ENCODE data around the gene UBE4B.
"Not testable (repeated sequence)": the region's sequence is repeated elsewhere in the genome, so short reads cannot be mapped to it uniquely, and the experiment has no call there.

The UBE4B gene

GRCh38 chr1:10070206-10070605, 37.4 kb downstream of the UBE4B start:
- DNase-seq (ENCODE audit: low read depth, low spot score), result no peak

- DNase-seq (ENCODE audit: low read depth, low spot score), result no peak
These were observed 38.9 kb downstream of the UBE4B start for GRCh38 chr1:10071640-10072039.

- DNase-seq (ENCODE audit: low read depth, low spot score), result not testable (repeated sequence)
These were observed 40.6 kb downstream of the UBE4B start for GRCh38 chr1:10073371-10073770.

DNA sequence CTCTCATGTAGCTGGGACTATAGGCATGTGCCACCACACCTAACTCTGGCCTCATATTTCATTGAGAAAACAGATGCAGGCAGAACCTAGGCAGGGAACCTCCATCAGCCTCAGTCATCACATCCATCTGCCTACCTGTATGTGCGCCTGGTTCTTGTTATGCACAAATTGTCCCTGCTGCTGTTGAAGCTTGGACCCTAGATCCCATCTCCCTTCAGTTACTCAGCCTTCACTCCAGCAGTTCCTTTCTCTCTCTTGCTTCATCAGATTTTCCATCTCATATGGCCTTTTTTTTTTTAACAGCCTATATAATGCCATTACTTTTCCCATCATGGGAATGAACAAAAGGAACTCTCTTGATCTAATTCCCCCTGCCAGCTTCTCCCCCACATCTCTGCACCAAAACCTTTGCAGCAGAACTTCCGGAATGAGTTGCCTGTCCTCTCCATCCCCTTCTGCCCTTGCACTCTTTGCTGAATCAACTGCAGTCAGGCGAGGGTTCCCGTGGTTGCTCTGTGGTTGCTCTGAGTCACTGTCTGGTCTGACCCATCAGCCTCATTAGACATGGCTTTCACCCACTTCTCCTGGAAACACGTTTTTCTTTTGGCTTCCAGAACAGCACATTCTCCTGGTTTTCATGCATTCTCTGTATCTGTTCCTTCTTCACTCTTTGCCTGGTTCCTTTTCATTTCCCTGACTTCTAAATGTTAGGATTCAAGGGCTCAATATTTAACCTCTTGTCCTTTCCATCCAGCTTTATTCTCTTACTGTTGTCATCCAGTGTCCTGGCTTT, 41.5 kb downstream of the UBE4B start:
- DNase-seq (ENCODE audit: low read depth, low spot score), result peak; percentile 6

GRCh38 chr1:10074852-10075730, 42.3 kb downstream of the UBE4B start:
- no peak for DNase-seq (ENCODE audit: low read depth, low spot score)

GRCh38 chr1:10075732-10076131, 43.0 kb downstream of the UBE4B start:
- DNase-seq (ENCODE audit: low read depth, low spot score), result no peak

- no peak for DNase-seq (ENCODE audit: low read depth, low spot score)
These were observed 45.7 kb downstream of the UBE4B start for GRCh38 chr1:10078494-10078893.

DNA sequence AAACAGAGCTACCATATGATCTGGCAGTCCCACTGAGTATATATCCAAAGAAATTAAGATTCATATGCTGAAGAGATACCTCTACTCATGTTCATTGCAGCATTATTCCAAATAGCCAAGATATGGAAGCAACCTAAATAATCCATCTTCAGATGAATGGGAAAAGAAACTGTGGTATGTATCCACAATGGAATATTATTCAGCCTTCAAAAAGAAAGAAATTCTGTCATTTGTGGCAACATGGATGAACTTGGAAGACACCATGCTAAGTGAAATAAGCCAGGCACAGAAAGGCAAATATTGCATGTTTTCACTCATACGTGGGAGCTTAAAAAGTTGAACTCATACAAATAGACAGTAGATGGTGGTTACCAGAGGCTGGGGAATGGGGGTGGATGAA, 47.8 kb downstream of the UBE4B start:
- no peak for DNase-seq (ENCODE audit: low read depth, low spot score)

- DNase-seq (ENCODE audit: low read depth, low spot score), result no peak
These were observed 50.2 kb downstream of the UBE4B start for GRCh38 chr1:10082785-10083479.

GRCh38 chr1:10084045-10084444, 51.3 kb downstream of the UBE4B start:
- DNase-seq (ENCODE audit: low read depth, low spot score), result no peak

GRCh38 chr1:10085076-10085475, 52.3 kb downstream of the UBE4B start:
- no peak for DNase-seq (ENCODE audit: low read depth, low spot score)

DNA sequence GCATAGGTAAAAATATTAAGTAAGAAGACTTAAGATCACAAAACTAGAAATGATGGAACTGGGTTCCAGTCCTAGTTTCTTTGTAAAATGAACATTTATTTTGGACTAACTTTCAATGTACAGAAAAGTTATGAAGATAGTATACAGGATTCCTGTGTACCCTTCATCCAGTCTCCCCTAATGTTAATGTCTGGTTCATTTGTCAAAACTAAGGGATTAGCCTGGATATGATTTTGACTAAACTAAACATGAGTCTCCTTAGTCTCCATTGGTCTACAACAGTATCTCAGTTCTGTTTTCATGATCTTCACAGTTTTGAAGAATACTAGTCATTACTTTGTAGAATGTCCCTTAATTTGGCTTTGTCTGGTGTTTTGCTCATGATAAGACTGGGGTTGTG, 54.5 kb downstream of the UBE4B start:
- DNase-seq (ENCODE audit: low read depth, low spot score), result no peak

- no peak for DNase-seq (ENCODE audit: low read depth, low spot score)
These were observed 69.2 kb downstream of the UBE4B start for GRCh38 chr1:10101929-10102328.

- no peak for DNase-seq (ENCODE audit: low read depth, low spot score)
These were observed 70.4 kb downstream of the UBE4B start for GRCh38 chr1:10103193-10103592.

DNA sequence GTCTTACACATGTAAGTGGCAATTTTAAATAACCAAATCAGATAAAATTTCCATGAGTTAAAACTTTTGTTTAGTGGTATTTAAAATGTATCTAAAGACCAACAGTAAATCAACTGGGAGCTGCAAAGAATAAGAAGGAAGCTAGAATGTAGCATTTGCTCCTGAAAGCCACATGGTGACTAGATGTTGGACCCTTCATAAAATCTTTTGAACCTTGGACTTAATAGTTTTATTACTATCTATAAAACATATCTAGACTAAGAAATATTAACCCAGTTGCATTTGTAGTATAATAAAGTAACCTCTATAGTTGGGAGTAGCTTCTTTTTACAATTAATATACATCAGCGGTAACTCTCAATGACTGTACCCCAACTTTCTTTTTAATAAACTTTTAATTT, 72.1 kb downstream of the UBE4B start:
- no peak for DNase-seq (ENCODE audit: low read depth, low spot score)

DNA sequence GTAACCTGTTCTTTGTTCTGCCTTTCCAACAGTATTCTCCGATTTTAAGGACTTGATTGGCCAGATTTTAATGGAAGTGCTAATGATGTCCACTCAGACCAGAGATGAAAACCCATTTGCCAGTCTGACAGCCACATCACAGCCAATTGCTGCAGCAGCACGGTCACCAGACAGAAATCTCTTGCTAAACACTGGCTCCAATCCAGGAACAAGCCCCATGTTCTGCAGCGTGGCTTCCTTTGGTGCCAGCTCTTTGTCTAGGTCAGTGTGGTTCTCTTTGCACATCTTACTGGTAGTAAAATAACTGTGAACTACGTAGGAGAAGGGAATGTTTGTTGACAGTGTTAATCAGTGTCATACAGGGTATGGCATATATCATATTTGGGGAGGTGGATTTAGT, 72.7 kb downstream of the UBE4B start:
- no peak for DNase-seq (ENCODE audit: low read depth, low spot score)

DNA sequence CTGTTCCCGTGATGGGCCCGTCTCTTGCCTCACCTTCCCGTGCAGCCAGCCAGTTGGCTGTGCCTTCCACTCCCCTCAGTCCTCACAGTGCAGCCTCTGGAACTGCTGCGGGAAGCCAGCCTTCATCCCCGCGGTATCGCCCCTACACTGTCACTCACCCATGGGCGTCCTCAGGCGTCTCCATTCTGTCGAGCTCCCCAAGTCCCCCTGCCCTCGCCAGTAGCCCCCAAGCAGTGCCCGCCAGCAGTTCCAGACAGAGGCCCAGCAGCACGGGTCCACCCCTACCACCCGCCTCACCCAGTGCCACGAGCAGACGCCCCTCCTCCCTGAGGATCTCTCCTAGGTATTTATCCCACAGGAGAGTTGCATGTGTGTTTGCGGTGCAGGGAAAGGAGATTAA, 73.5 kb downstream of the UBE4B start:
- no peak for DNase-seq (ENCODE audit: low read depth, low spot score)

DNA sequence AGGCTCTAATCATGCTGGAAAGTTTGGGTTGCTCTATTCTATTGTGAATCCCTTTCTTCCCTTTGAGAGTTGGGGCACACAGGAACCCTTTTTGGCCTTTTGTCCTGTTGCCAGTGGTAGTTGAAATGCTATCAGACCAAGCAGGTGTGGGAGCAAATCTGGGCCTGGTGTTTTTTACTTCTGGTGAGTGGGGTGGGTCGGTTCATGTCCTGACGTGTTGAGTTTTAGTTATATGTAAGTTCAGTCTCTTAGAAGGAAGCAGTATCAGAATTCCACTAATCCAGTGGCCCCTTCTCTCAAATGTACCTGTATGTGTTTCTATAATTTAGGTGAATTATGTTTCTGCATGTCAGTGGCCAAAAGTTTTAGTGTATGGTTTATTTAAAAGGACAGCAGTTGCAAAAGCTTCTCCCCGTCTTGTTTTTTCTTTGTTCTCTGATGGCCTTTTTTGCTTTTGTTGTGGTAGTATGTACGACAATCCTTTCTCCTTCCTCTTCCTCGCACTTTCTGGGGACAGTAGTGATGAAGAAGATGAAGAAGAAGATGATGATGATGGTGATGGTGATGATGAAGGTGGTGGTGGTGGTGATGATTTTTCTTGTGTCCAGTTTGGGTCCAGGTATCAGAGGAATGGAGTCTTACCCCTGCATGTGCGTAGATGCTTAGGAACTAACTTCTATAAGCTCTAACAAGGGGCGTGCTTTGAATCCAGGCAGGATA, 74.2 kb downstream of the UBE4B start:
- no peak for DNase-seq (ENCODE audit: low read depth, low spot score)

GRCh38 chr1:10107476-10107847, 74.7 kb downstream of the UBE4B start:
- DNase-seq (ENCODE audit: low read depth, low spot score), result not testable (repeated sequence)

DNA sequence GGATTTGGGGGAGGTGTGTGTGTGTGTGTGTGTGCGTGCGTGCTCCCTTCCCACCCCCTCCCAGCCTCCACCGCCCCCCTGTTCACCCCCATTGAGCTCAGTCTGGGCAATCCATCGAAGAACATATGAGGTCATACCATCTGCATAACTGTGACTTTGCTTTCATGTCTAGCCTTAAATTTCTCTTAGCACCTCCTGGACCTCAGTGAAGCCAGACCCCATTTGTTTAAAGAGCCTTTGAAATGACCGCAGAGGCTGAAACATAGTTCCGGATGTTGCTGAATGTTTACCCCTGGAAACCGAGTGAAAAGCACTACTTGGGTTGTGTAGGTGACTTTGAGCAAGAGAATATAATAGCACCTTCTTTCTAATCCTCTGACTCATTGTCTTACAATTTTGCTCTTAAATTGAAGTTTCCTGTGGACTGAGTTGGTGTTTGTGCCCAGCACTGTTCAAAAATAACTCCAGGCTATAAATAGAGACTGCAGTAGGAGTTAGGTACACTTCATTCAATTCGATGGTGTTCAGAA, 75.4 kb downstream of the UBE4B start:
- no peak for DNase-seq (ENCODE audit: low read depth, low spot score)

DNA sequence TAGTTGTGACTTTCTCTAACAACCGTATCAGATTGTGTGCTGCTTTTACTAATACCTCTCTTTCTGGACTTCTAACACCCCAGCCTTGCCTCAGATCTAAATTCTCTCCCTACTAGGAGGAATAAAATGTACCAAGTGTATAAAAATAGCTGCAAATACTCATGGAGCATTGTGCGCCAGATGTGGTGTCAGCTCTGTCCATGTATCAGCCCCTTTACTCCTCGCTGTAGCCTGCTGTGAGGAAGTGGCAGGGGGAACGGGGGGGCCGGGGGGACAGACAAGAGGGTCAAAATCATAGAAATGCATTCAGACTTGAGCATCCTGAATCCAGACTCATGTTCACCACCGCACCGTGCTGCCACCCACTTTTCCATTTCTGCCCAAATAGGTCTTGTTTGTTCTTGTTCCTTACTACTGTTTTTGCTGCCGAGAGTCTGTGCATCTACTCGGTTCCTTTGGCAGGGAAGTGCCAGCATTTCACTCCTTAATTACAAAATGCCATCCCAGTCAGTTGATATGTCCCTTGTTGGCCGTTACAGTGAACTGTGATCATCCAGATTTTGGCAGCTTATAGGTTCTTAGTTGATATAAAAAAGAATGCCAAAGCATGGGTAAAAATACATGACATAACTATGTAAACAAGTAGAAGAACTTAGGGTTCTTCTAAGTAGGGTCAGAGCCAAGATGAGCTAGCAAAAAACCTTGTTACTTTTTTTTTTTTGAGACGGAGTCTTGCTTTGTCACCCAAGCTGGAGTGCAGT, 76.4 kb downstream of the UBE4B start:
- no peak for DNase-seq (ENCODE audit: low read depth, low spot score)
